HCT116 (cell line): ENCODE results near the gene PCDHGC5. TPM values are rescaled to one million over a fixed set of nuclear protein-coding genes. Genes with fewer than 3 reads are reported as not detected.

Source experiments
- ATAC-seq: fragments of 200-7000 bp; cut with Tn5 transposase; 2 replicates; pipeline ENCODE4 v1.9.1; 2020; ENCODE audit warnings: mild to moderate bottlenecking, moderate library complexity
- BruUV-seq: library from RNA; stranded (reverse); fragments of 400-500 nt; replicated peaks from 2 replicates; lab custom pipeline; 2021; lab: Mats Ljungman, UMichigan
- CTCF ChIA-PET: fragments of 300-600 bp; sonication (Branson Sonifier 250); formaldehyde crosslinking; loops from one replicate; lab custom pipeline; 2021; ENCODE audit warnings: antibody characterized with exemption; lab: Charles Lee
- POLR2A ChIA-PET: fragments of 300-600, 350-600 bp; sonication (Branson Sonifier 250); formaldehyde crosslinking; loops from one replicate; lab custom pipeline; 2021; ENCODE audit warnings: antibody characterized with exemption; lab: Charles Lee
- RAD21 ChIA-PET, 2 experiments: fragments of 300-600 bp; sonication (Branson Sonifier 250); formaldehyde crosslinking; loops; one replicate each; lab custom pipeline; 2023; ENCODE audit warnings: low total read pairs in 2 of 2; ENCODE audit not compliant: uncharacterized antibody in 2 of 2, unreplicated experiment in 2 of 2, low non-redundant PET in 1 of 2; lab: Charles Lee
- DNase-seq: peaks from one replicate; pipeline ENCODE4 v3.0.0-alpha.2; 2010; ENCODE audit warnings: low read depth, low spot score
- H2AFZ ChIP-seq: fragments of 200-600 bp; shearing (Covaris generic), sonication (generic); 2 replicates; pipeline ENCODE4 v1.6.1; 2017; ENCODE audit warnings: low read depth, mixed run types, mixed read lengths, antibody characterized with exemption, low read length; ENCODE audit not compliant: poor library complexity, severe bottlenecking
- H3K27ac ChIP-seq: 2 replicates; pipeline ENCODE4 v1.5.1; 2012; ENCODE audit warnings: low read depth, low read length
- H3K27me3 ChIP-seq: fragments of 200-600 bp; sonication (generic); 2 replicates; pipeline ENCODE4 v1.6.1; 2016; ENCODE audit warnings: mixed run types, low read length, mixed read lengths; ENCODE audit not compliant: insufficient read depth
- H3K36me3 ChIP-seq, 2 experiments: fragments of 200-500 bp in 1 of 2; fragments of 200-600 bp in 1 of 2; sonication (Bioruptor generic) in 1 of 2; sonication (generic) in 1 of 2; 2 replicates each; pipeline versions ENCODE4 v1.5.1 to v1.6.1; 2014 to 2016; ENCODE audit warnings: low read length in 2 of 2, inconsistent platforms in 1 of 2, mixed read lengths in 1 of 2, mixed run types in 1 of 2; ENCODE audit not compliant: insufficient read depth in 2 of 2, control insufficient read depth in 1 of 2
- H3K4me1 ChIP-seq, 2 experiments: fragments of 200-600 bp in 1 of 2; sonication (generic) in 1 of 2; 2 replicates each; pipeline versions ENCODE4 v1.5.1 to v1.6.1; 2012 to 2017; ENCODE audit warnings: low read length in 2 of 2, inconsistent platforms in 1 of 2, mild to moderate bottlenecking in 1 of 2, mixed read lengths in 1 of 2, mixed run types in 1 of 2, moderate library complexity in 1 of 2; ENCODE audit not compliant: insufficient read depth in 2 of 2, control insufficient read depth in 1 of 2
- H3K4me2 ChIP-seq: fragments of 200-600 bp; sonication (generic); 2 replicates; pipeline ENCODE4 v1.6.1; 2017; ENCODE audit warnings: mixed run types, low read length, mixed read lengths
- H3K4me3 ChIP-seq, 2 experiments: fragments of 200-600 bp in 1 of 2; sonication (generic) in 1 of 2; replicated peaks in 1 of 2; 2 replicates each; pipeline ENCODE4 v1.5.1; 2011 to 2016; ENCODE audit warnings: low read length in 2 of 2, control low read depth in 1 of 2, low read depth in 1 of 2, mild to moderate bottlenecking in 1 of 2, mixed read lengths in 1 of 2, mixed run types in 1 of 2
- H3K79me2 ChIP-seq: fragments of 200-600 bp; sonication (generic); 2 replicates; pipeline ENCODE4 v1.6.1; 2017; ENCODE audit warnings: mild to moderate bottlenecking, mixed run types, low read length, moderate library complexity, mixed read lengths; ENCODE audit not compliant: insufficient read depth
- H3K9ac ChIP-seq: fragments of 200-600 bp; sonication (generic); 2 replicates; pipeline ENCODE4 v1.6.1; 2016; ENCODE audit warnings: low read length, mixed read lengths
- H3K9me2 ChIP-seq: fragments of 200-600 bp; sonication (generic), shearing (Covaris generic); 2 replicates; pipeline ENCODE4 v1.6.1; 2017; ENCODE audit warnings: mixed run types, mild to moderate bottlenecking, moderate library complexity; ENCODE audit not compliant: insufficient read depth
- H3K9me3 ChIP-seq, 2 experiments: fragments of 200-500 bp in 1 of 2; fragments of 200-600 bp in 1 of 2; sonication (Bioruptor generic) in 1 of 2; sonication (generic) in 1 of 2; 2 replicates each; pipeline ENCODE4 v1.6.1; 2014 to 2017; ENCODE audit warnings: low read length in 2 of 2, mixed read lengths in 2 of 2, inconsistent platforms in 1 of 2, low read depth in 1 of 2, mild to moderate bottlenecking in 1 of 2, mixed run types in 1 of 2, moderate library complexity in 1 of 2; ENCODE audit not compliant: control insufficient read depth in 1 of 2, insufficient read depth in 1 of 2
- H4K20me1 ChIP-seq: fragments of 200-600 bp; sonication (generic), shearing (Covaris generic); 2 replicates; pipeline ENCODE4 v1.6.1; 2017; ENCODE audit warnings: mixed run types, mild to moderate bottlenecking, moderate library complexity; ENCODE audit not compliant: insufficient read depth
- CBX3 ChIP-seq: IDR thresholded peaks from 2 replicates; pipeline ENCODE4 v1.6.1; 2012; ENCODE audit warnings: low read depth
- EZH2 ChIP-seq: fragments of 200-600 bp; sonication (generic); IDR thresholded peaks from 2 replicates; pipeline ENCODE4 v1.6.1; 2017; ENCODE audit warnings: antibody characterized with exemption, mixed run types
- EZH2phosphoT487 ChIP-seq: fragments of 200-600 bp; IDR thresholded peaks from 2 replicates; pipeline ENCODE4 v1.6.1; 2018; ENCODE audit warnings: antibody characterized with exemption, borderline replicate concordance
- RAD21 ChIP-seq: IDR thresholded peaks from 2 replicates; pipeline ENCODE4 v1.6.1; 2012; ENCODE audit warnings: low read depth, mild to moderate bottlenecking
- REST ChIP-seq: IDR thresholded peaks from 2 replicates; pipeline ENCODE4 v1.6.1; 2012; ENCODE audit warnings: low read depth
- SIN3A ChIP-seq: IDR thresholded peaks from 2 replicates; pipeline ENCODE4 v1.6.1; 2012; ENCODE audit warnings: low read depth
- TCF7L2 ChIP-seq: IDR thresholded peaks from 2 replicates; pipeline ENCODE4 v1.7.0; 2011; ENCODE audit warnings: borderline replicate concordance, inconsistent platforms; ENCODE audit not compliant: insufficient read depth, insufficient read length; ENCODE audit errors: extremely low read depth
- ZBTB33 ChIP-seq: IDR thresholded peaks from 2 replicates; pipeline ENCODE4 v1.6.1; 2011; ENCODE audit warnings: mild to moderate bottlenecking, low read length, moderate library complexity; ENCODE audit not compliant: insufficient replicate concordance; ENCODE audit errors: extremely low read depth
- ZNF274 ChIP-seq: fragments of 200-500 bp; sonication (Bioruptor generic); IDR thresholded peaks from 2 replicates; pipeline ENCODE4 v1.6.1; 2014; ENCODE audit warnings: mild to moderate bottlenecking, low read depth, low read length, inconsistent platforms
- intact Hi-C: fragments of 100-400 bp; cut with micrococcal nuclease; formaldehyde crosslinking; loops from 2 replicates; pipeline ENCODE4 v1.10.0; 2022
- total RNA-seq: library from RNA; stranded (reverse); gene quantifications from one replicate; pipeline ENCODE4 v1.2.1, GENCODE V29; 2021; ENCODE audit not compliant: unreplicated experiment

PCDHGC5 gene
- total RNA-seq, 1 experiment from 2014 or later: not detected

GRCh38 chr5:141501761-141502160 is 12.9 kb downstream of the PCDHGC5 start:
- no peaks in the 10 kb centered on the region for H3K36me3 ChIP-seq
- POLR2A ChIA-PET: no interaction called here
- no peaks in the 10 kb centered on the region for H3K4me1 ChIP-seq
- H3K9me3 ChIP-seq: no peaks in the 10 kb centered on the region
- H3K9ac ChIP-seq: no peak overlapping the region
- RAD21 ChIA-PET: no interaction called here
- no peaks in the 10 kb centered on the region for H3K27me3 ChIP-seq
- TF ChIP-seq EZH2phosphoT487 (no peak), REST (no peak)
- H4K20me1 ChIP-seq: no peaks in the 10 kb centered on the region
- H2AFZ ChIP-seq: no peak overlapping the region
- H3K9me2 ChIP-seq: no peaks in the 10 kb centered on the region
- no TSS peak for BruUV-seq
- DNase-seq (no peak), ATAC-seq (no peak)
- H3K4me3 ChIP-seq: no peak overlapping the region
- CTCF ChIA-PET: interaction anchor here (1.1 kb wide), 1 partner anchor 10 kb away, joined by 3 read pairs; no protein-coding TSS in a partner anchor
- no peaks in the 10 kb centered on the region for H3K79me2 ChIP-seq
- intact Hi-C loops: no loop called here
- H3K4me2 ChIP-seq: no peak overlapping the region
- H3K27ac ChIP-seq: no peak overlapping the region

GRCh38 chr5:141503681-141504080 is 14.8 kb downstream of the PCDHGC5 start:
- CTCF ChIA-PET: no interaction called here
- intact Hi-C loops: no loop called here
- no TSS peak for BruUV-seq

More at GRCh38 chr5:141503681-141504080, 14.8 kb downstream of the PCDHGC5 start:
- Histone ChIP-seq H4K20me1 (no peaks in the 10 kb centered on the region), H3K4me1 (no peaks in the 10 kb centered on the region), H3K27ac (no peak overlapping the region), H3K36me3 (no peaks in the 10 kb centered on the region), H3K27me3 (no peaks in the 10 kb centered on the region), H3K4me2 (no peak overlapping the region), H3K79me2 (no peaks in the 10 kb centered on the region), H3K9me3 (no peaks in the 10 kb centered on the region), H3K9ac (no peak overlapping the region), H2AFZ (no peak overlapping the region), H3K4me3 (no peak overlapping the region), H3K9me2 (no peaks in the 10 kb centered on the region)
- ChIA-PET RAD21 (no interaction called here), POLR2A (no interaction called here)
- no peak for ATAC-seq
- no peak for DNase-seq
- TF ChIP-seq EZH2phosphoT487: no peak
- TF ChIP-seq CBX3: no peak
- TF ChIP-seq EZH2: no peak
- no peak for TF ChIP-seq RAD21
- no peak for TF ChIP-seq SIN3A
- TF ChIP-seq ZBTB33: no peak
- no peak for TF ChIP-seq TCF7L2
- TF ChIP-seq ZNF274: no peak
